ENCODE results near the gene GREB1.

Gene GREB1

GRCh38 chr2:11534071-11534745 is 363 bp downstream of the GREB1 start:
- no peak overlapping the region for H3K9ac ChIP-seq
- H3K4me1 ChIP-seq = no peaks in the 10 kb centered on the region
- no peak overlapping the region for H3K4me2 ChIP-seq (ENCODE audit: low read length)
- no peaks in the 10 kb centered on the region for H3K27me3 ChIP-seq (ENCODE audit: control insufficient read depth, insufficient read depth, low read length)
- H2AFZ ChIP-seq = no peak overlapping the region
- H3K9me3 ChIP-seq (ENCODE audit: control insufficient read depth, low read length) = no peaks in the 10 kb centered on the region
- no peak overlapping the region for H3K27ac ChIP-seq
- no peak overlapping the region for H3K4me3 ChIP-seq (ENCODE audit: low read depth, low read length)
- H3K79me2 ChIP-seq = no peaks in the 10 kb centered on the region
- TF ChIP-seq CTCF (IDR thresholded peaks at IDR 0.05) = no peak
- H3K36me3 ChIP-seq (ENCODE audit: control insufficient read depth, insufficient read depth, low read length) = no peaks in the 10 kb centered on the region

- no peak overlapping the region for H3K27ac ChIP-seq
- no peaks in the 10 kb centered on the region for H3K27me3 ChIP-seq (ENCODE audit: control insufficient read depth, insufficient read depth, low read length)
- H3K4me2 ChIP-seq (ENCODE audit: low read length) = no peak overlapping the region
- H3K79me2 ChIP-seq = no peaks in the 10 kb centered on the region
- no peak for TF ChIP-seq CTCF (IDR thresholded peaks at IDR 0.05)
- H3K36me3 ChIP-seq (ENCODE audit: control insufficient read depth, insufficient read depth, low read length) = no peaks in the 10 kb centered on the region
- no peak overlapping the region for H3K4me3 ChIP-seq (ENCODE audit: low read depth, low read length)
- H2AFZ ChIP-seq = no peak overlapping the region
- H3K9me3 ChIP-seq (ENCODE audit: control insufficient read depth, low read length) = no peaks in the 10 kb centered on the region
- H3K9ac ChIP-seq = no peak overlapping the region
- no peaks in the 10 kb centered on the region for H3K4me1 ChIP-seq
Measured at GRCh38 chr2:11534746-11535484, 1.1 kb downstream of the GREB1 start.

- Histone ChIP-seq H3K4me3 (ENCODE audit: low read depth, low read length) (no peak overlapping the region), H3K79me2 (no peaks in the 10 kb centered on the region), H3K27me3 (ENCODE audit: control insufficient read depth, insufficient read depth, low read length) (no peaks in the 10 kb centered on the region), H3K9ac (no peak overlapping the region), H3K4me2 (ENCODE audit: low read length) (no peak overlapping the region), H2AFZ (no peak overlapping the region), H3K9me3 (ENCODE audit: control insufficient read depth, low read length) (no peaks in the 10 kb centered on the region), H3K36me3 (ENCODE audit: control insufficient read depth, insufficient read depth, low read length) (no peaks in the 10 kb centered on the region), H3K4me1 (no peaks in the 10 kb centered on the region), H3K27ac (no peak overlapping the region)
- no peak for TF ChIP-seq CTCF (IDR thresholded peaks at IDR 0.05)
Measured at GRCh38 chr2:11535899-11536344, 2.1 kb downstream of the GREB1 start.

- no peak for TF ChIP-seq CTCF (IDR thresholded peaks at IDR 0.05)
- Histone ChIP-seq H3K27ac (no peak overlapping the region), H3K79me2 (no peaks in the 10 kb centered on the region), H3K4me3 (ENCODE audit: low read depth, low read length) (no peak overlapping the region), H3K4me1 (no peaks in the 10 kb centered on the region), H2AFZ (no peak overlapping the region), H3K9ac (no peak overlapping the region), H3K27me3 (ENCODE audit: control insufficient read depth, insufficient read depth, low read length) (no peaks in the 10 kb centered on the region), H3K4me2 (ENCODE audit: low read length) (no peak overlapping the region), H3K36me3 (ENCODE audit: control insufficient read depth, insufficient read depth, low read length) (no peaks in the 10 kb centered on the region), H3K9me3 (ENCODE audit: control insufficient read depth, low read length) (no peaks in the 10 kb centered on the region)
Measured at GRCh38 chr2:11537951-11538350, 4.1 kb downstream of the GREB1 start.
